Measurements from ENCODE around the gene KAT5. TPM values are rescaled to one million over a fixed set of nuclear protein-coding genes. Genes with fewer than 3 reads are reported as not detected.

Gene KAT5
- total and polyA plus RNA-seq, 2 of the 4 experiments (the other 2 are of a cell fraction): 33.3 to 34.2 TPM

GRCh38 chr11:65672982-65673381, 39.1 kb upstream of the KAT5 start:
- Histone ChIP-seq H4K20me1 (ENCODE audit: insufficient read depth, low read length) (no peaks in the 10 kb centered on the region), H3K9me1 (ENCODE audit: insufficient read depth, low read length) (no peaks in the 10 kb centered on the region), H2BK15ac (ENCODE audit: low read depth, low read length) (no peak overlapping the region), H3K4me2 (ENCODE audit: low read depth, low read length) (no peak overlapping the region), H3K79me1 (ENCODE audit: low read depth in 1 of 2, low read length in 2 of 2) (no peaks in the 10 kb centered on the region), H3K4me1 (ENCODE audit: control insufficient read depth, insufficient read depth, low read length) (no peaks in the 10 kb centered on the region), H3K36me3 (ENCODE audit: control insufficient read depth, insufficient read depth, low read length) (no peaks in the 10 kb centered on the region), H3K18ac (ENCODE audit: low read depth, low read length) (no peak overlapping the region), H3K4ac (ENCODE audit: low read depth, low read length) (no peak overlapping the region), H2AK5ac (ENCODE audit: low read depth, low read length) (no peak overlapping the region), H3K9ac (ENCODE audit: low read depth, low read length) (no peak overlapping the region), H4K91ac (ENCODE audit: insufficient read depth, low read depth, low read length) (no peak overlapping the region), H2AFZ (replicated peaks; ENCODE audit: low read length, poor library complexity) (no peak overlapping the region), H3K14ac (replicated peaks; ENCODE audit: low read depth, low read length) (no peak overlapping the region), H3K27ac (ENCODE audit: insufficient read depth, low read length) (no peak overlapping the region), H2BK20ac (ENCODE audit: low read depth, low read length) (no peak overlapping the region), H3K27me3 (ENCODE audit: control insufficient read depth, insufficient read depth, low read length) (no peaks in the 10 kb centered on the region), H4K8ac (ENCODE audit: low read depth in 2 of 2, low read length in 2 of 2) (no peak overlapping the region), H4K5ac (ENCODE audit: low read depth, low read length) (no peak overlapping the region), H2BK120ac (ENCODE audit: low read depth, low read length) (no peak overlapping the region), H3K9me3 (ENCODE audit: control insufficient read depth, insufficient read depth, low read length) (no peaks in the 10 kb centered on the region), H2BK5ac (ENCODE audit: low read depth, low read length, poor library complexity, severe bottlenecking) (no peak overlapping the region), H3K56ac (ENCODE audit: extremely low read depth, insufficient read depth, low read length) (no peak overlapping the region), H2AK9ac (replicated peaks; ENCODE audit: low read depth, low read length, poor library complexity) (no peak overlapping the region), H3K23ac (ENCODE audit: low read depth, low read length) (no peak overlapping the region), H3K4me3 (ENCODE audit: insufficient read depth, low read depth, low read length) (no peak overlapping the region)
- no peak for ATAC-seq (ENCODE audit: low read depth)
- ChIA-PET POLR2A (ENCODE audit: unreplicated experiment) (no interaction called here), CTCF (interaction anchor here (0.6 kb wide), 1 partner anchor 106 kb away, joined by 3 read pairs; no protein-coding TSS in a partner anchor)
- WGBS, 2 experiments (ENCODE audit: extremely low coverage in 2 of 2, insufficient read length in 1 of 2): no CpG with 5 or more reads among the region's 2 CpGs
- dilution Hi-C loops (cut with HindIII; ENCODE audit: low sequenced_read_pairs, unreplicated experiment) (no loop called here), intact Hi-C loops (cut with micrococcal nuclease) (no loop called here), in situ Hi-C loops (cut with MboI; ENCODE audit: low sequenced_read_pairs) (no loop called here)
- no peak for DNase-seq
- BruUV-seq (replicated peaks): no TSS peak
- TF ChIP-seq MAFK (IDR thresholded peaks at IDR 0.05; ENCODE audit: low read depth, low read length) (no peak), CTCF (conservative IDR thresholded peaks at IDR 0.05; ENCODE audit: low read depth, low read length) (no peak), MAZ (IDR thresholded peaks at IDR 0.05; ENCODE audit: borderline replicate concordance, low read depth, low read length) (no peak), RCOR1 (IDR thresholded peaks at IDR 0.05; ENCODE audit: insufficient replicate concordance, low read length) (no peak), FOS (IDR thresholded peaks at IDR 0.05; ENCODE audit: low read depth, low read length) (no peak), NFE2L2 (IDR thresholded peaks at IDR 0.05; ENCODE audit: low read depth, low read length) (no peak), RFX5 (IDR thresholded peaks at IDR 0.05; ENCODE audit: low read depth, low read length) (no peak), ELK1 (IDR thresholded peaks at IDR 0.05; ENCODE audit: borderline replicate concordance, low read depth, low read length) (no peak)
- TF ChIP-seq, protein P1, sequence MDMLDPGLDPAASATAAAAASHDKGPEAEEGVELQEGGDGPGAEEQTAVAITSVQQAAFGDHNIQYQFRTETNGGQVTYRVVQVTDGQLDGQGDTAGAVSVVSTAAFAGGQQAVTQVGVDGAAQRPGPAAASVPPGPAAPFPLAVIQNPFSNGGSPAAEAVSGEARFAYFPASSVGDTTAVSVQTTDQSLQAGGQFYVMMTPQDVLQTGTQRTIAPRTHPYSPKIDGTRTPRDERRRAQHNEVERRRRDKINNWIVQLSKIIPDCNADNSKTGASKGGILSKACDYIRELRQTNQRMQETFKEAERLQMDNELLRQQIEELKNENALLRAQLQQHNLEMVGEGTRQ (IDR thresholded peaks at IDR 0.05; ENCODE audit: low read depth, low read length): no peak
